CD4-positive, alpha-beta T cell (primary cell): ENCODE results near the gene HOMEZ. TPM values are rescaled to one million over a fixed set of nuclear protein-coding genes. Genes with fewer than 3 reads are reported as not detected.
A peak's percentile ranks its signal among the peaks of the same experiment; 100 is the strongest.

Experiments
- ATAC-seq: fragments of 200-7000 bp; cut with Tn5 transposase; one replicate; pipeline ENCODE4 v1.10.0; 2022; ENCODE audit warnings: mild to moderate bottlenecking; ENCODE audit not compliant: poor library complexity
- CTCF ChIA-PET: fragments of 350-600 bp; sonication (Branson Sonifier 250); formaldehyde crosslinking; loops from one replicate; lab custom pipeline; 2021; ENCODE audit warnings: antibody characterized with exemption, inconsistent platforms; lab: Charles Lee
- POLR2A ChIA-PET: fragments of 350-600 bp; sonication (Branson Sonifier 250); formaldehyde crosslinking; loops from one replicate; lab custom pipeline; 2021; ENCODE audit warnings: antibody characterized with exemption, inconsistent platforms; lab: Charles Lee
- DNase-seq, 14 experiments: peaks; one replicate each; pipeline ENCODE4 v3.0.0-alpha.2; 2013 to 2020; ENCODE audit warnings: mixed read lengths in 2 of 14
- H3K27ac ChIP-seq, 2 donors: one replicate each; pipeline versions ENCODE4 v1.5.1 to v1.7.0; 2013; ENCODE audit warnings: low read length in 2 of 2, low read depth in 1 of 2, mild to moderate bottlenecking in 1 of 2
- H3K27me3 ChIP-seq, 2 experiments: 1 replicate in 1 of 2; 2 replicates in 1 of 2; pipeline versions ENCODE4 v1.6.1 to v1.7.0; 2013; ENCODE audit warnings: low read length in 2 of 2, control low read depth in 1 of 2, mild to moderate bottlenecking in 1 of 2, moderate library complexity in 1 of 2; ENCODE audit not compliant: insufficient read depth in 2 of 2, control insufficient read depth in 1 of 2
- H3K36me3 ChIP-seq: one replicate; pipeline ENCODE4 v1.6.1; 2013; ENCODE audit warnings: low read length, control low read depth; ENCODE audit not compliant: insufficient read depth
- H3K4me1 ChIP-seq: one replicate; pipeline ENCODE4 v1.6.1; 2013; ENCODE audit warnings: low read length, control low read depth; ENCODE audit not compliant: insufficient read depth
- H3K4me3 ChIP-seq: one replicate; pipeline ENCODE4 v1.5.1; 2013; ENCODE audit warnings: mild to moderate bottlenecking, low read length, moderate library complexity
- H3K9me3 ChIP-seq, 2 experiments: 1 replicate in 1 of 2; 2 replicates in 1 of 2; pipeline versions ENCODE4 v1.6.1 to v1.7.0; 2013; ENCODE audit warnings: low read length in 2 of 2, mild to moderate bottlenecking in 2 of 2, control low read depth in 1 of 2, moderate library complexity in 1 of 2; ENCODE audit not compliant: control insufficient read depth in 1 of 2, insufficient read depth in 1 of 2
- H3K27ac Mint-ChIP-seq: one replicate; pipeline ENCODE4 v1.8.0; 2020; ENCODE audit warnings: mixed read lengths
- H3K27me3 Mint-ChIP-seq: one replicate; pipeline ENCODE4 v1.8.0; 2021; ENCODE audit warnings: mixed read lengths
- H3K36me3 Mint-ChIP-seq: one replicate; pipeline ENCODE4 v1.8.0; 2021; ENCODE audit warnings: low read depth, mixed read lengths
- H3K4me1 Mint-ChIP-seq: one replicate; pipeline ENCODE4 v1.8.0; 2021; ENCODE audit warnings: low read depth, mixed read lengths
- H3K4me3 Mint-ChIP-seq: one replicate; pipeline ENCODE4 v1.8.0; 2020; ENCODE audit warnings: mild to moderate bottlenecking, mixed read lengths
- H3K9me3 Mint-ChIP-seq: one replicate; pipeline ENCODE4 v1.8.0; 2020; ENCODE audit warnings: mixed read lengths
- intact Hi-C, 2 experiments: fragments of 100-400 bp; cut with DNase I in 1 of 2; cut with micrococcal nuclease in 1 of 2; formaldehyde crosslinking; loops; one replicate each; pipeline versions ENCODE4 v1.15.1 to v1.9.0; 2023 to 2025; cut with DNase I, micrococcal nuclease
- total RNA-seq, 174 experiments: library from RNA in 2 of 174; stranded (reverse) in 2 of 174; gene quantifications; one replicate each; pipeline ENCODE4 v1.2.3 and lab custom pipeline; 2021 to 2026
- TF ChIP-seq, protein P1 (sequence below): fragments of 200-600 bp; IDR thresholded peaks from one replicate; pipeline ENCODE4 v1.8.0; 2022; ENCODE audit warnings: antibody characterized with exemption, mild to moderate bottlenecking

The HOMEZ gene
- total RNA-seq, 2 experiments from 2014 or later: 2.0 to 2.8 TPM

DNA sequence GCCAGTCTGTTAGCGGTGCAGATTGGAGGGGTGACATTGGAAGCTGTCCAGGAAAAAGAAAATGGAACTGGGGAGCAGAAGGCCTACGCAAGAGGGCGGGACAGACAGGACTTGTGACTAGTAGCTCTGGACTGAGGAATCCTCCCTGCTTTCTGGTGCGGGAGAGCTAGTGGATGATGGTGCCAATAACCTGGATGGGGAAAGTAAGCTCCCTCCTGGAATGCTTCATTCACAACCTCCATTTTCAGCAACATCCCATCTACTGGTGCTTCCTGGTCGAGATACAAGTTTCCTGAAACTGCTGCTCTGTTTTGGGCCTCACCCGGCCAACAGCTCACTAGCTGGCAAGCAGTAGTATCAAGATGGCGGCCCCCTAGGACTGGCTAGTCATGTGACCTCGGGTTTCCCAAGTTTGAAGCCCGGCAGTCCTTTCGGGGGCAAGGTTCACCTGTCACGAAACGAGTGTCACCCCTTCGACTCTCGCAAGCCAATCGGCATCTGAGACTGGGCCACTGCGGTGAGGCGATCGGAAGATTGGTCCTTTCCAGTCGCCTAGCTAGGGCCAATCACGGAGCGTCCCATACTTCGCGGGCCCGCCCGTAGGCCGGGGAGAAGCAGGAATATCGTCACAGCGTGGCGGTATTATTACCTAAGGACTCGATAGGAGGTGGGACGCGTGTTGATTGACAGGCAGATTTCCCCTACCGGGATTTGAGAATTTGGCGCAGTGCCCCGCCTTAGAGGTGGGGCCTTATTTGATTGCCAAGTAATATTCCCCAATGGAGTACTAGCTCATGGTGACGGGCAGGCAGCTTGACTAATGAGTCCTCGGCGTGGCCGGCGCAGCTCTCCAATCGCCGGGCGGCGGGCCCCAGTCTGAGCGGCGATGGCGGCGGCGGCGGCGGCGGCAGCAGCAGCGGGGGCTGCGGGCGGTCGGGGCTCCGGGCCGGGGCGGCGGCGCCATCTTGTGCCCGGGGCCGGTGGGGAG is 34.9 kb upstream of the HOMEZ start, which contains the start of gene PABPN1:
PABPN1 (plus strand) TSS at position 874 of the 988 bp plus-strand sequence; CDS start at position 887, 13 bp downstream.
- peak; percentile 93 to 100 (median 96) for DNase-seq
- H3K9me3 ChIP-seq: no peaks in the 10 kb centered on the region
- peak; percentile 85 for ATAC-seq
- ChIA-PET POLR2A (interaction anchor here (0.6 to 7.0 kb wide), 40 partner anchors 17 to 1883 kb away, joined by 3 to 455 read pairs (median 4); partner anchors contain the start of genes ACIN1, AP1G2, BCL2L2 and C14orf119), CTCF (interaction anchor here (0.6 to 4.1 kb wide), 10 partner anchors 17 to 895 kb away, joined by 3 to 66 read pairs (median 4); partner anchors contain the start of genes C14orf119, HOMEZ, MDP1 and PPP1R3E)
- no peaks in the 10 kb centered on the region for H3K27me3 ChIP-seq
- TF ChIP-seq, protein P1, sequence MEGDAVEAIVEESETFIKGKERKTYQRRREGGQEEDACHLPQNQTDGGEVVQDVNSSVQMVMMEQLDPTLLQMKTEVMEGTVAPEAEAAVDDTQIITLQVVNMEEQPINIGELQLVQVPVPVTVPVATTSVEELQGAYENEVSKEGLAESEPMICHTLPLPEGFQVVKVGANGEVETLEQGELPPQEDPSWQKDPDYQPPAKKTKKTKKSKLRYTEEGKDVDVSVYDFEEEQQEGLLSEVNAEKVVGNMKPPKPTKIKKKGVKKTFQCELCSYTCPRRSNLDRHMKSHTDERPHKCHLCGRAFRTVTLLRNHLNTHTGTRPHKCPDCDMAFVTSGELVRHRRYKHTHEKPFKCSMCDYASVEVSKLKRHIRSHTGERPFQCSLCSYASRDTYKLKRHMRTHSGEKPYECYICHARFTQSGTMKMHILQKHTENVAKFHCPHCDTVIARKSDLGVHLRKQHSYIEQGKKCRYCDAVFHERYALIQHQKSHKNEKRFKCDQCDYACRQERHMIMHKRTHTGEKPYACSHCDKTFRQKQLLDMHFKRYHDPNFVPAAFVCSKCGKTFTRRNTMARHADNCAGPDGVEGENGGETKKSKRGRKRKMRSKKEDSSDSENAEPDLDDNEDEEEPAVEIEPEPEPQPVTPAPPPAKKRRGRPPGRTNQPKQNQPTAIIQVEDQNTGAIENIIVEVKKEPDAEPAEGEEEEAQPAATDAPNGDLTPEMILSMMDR: no peak
- H3K4me1 ChIP-seq: peaks cover 29% of the 10 kb centered on the region
- intact Hi-C loops: loop anchor here (1.0 to 10.0 kb wide), 9 partner anchors 19 to 396 kb away; partner anchors contain the start of genes HOMEZ (in 2 of the 2), PPP1R3E (in 2 of the 2), ACIN1 (in 1 of the 2) and C14orf119 (in 1 of the 2)
- Mint-ChIP-seq H3K4me3 (peak within 1 kb of the TSS; percentile 94), H3K4me1 (peaks cover 35% of the 10 kb centered on the region), H3K36me3 (peaks cover 46% of the 10 kb centered on the region), H3K27ac (peak within 1 kb of the TSS; percentile 92), H3K9me3 (no peaks in the 10 kb centered on the region), H3K27me3 (no peaks in the 10 kb centered on the region)
- H3K4me3 ChIP-seq: peak within 1 kb of the TSS; percentile 87
- H3K27ac ChIP-seq: peak within 1 kb of the TSS; percentile 92 to 96
- peaks cover 32% of the 10 kb centered on the region for H3K36me3 ChIP-seq

DNA sequence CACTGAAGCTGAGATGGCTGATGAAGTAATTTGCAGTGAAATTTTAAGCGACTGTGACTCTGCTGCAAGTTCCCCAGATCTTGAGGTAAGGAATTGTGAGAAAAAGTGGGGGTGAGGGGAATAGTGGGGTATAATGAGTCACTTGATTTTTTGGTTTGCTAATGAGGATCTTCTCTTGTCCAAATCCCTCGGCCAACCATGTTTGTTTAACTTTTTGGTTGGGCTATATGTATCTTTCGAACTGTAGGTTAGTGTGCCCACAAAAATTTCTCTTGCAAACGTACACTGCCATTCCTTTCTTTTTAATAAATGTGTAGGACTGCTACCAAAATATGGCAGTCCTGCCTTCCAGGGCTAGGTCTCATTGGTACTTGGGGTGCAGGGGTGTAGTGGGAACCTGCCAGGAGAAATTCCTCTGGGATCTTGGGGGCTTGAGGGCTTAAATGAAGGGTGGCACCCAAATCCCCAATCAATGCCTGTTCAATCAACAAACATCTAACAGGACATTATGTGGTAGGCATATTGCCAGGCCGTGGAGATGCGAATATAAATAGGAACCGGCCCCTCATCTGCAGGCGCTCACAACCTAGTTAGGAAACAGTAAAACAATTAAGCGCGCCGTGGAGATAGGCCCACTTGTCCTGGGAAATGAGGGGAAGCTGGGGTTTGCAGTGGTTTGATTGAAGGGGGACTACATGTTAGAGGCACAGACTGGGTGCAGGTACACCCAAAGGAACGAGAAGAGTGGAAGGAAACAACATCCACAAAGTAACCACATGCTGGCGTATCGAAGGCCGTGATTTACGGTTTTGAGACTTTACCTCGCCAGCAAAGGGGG is 34.0 kb upstream of the HOMEZ start:
- peak overlapping the region; percentile 52 for H3K4me3 ChIP-seq
- peak overlapping the region; percentile 92 for H3K27ac Mint-ChIP-seq
- DNase-seq (no peak), ATAC-seq (no peak)
- H3K4me1 ChIP-seq: peaks cover 29% of the 10 kb centered on the region
- TF ChIP-seq, protein P1: no peak
- POLR2A ChIA-PET: interaction anchor here (1.1 to 7.0 kb wide), 18 partner anchors 16 to 1882 kb away, joined by 3 to 455 read pairs (median 6); partner anchors contain the start of genes ACIN1, AP1G2, BCL2L2 and C14orf119
- peak overlapping the region; percentile 94 for H3K4me3 Mint-ChIP-seq
- H3K9me3 ChIP-seq: no peaks in the 10 kb centered on the region
- intact Hi-C loops: loop anchor here (1.0 to 10.0 kb wide), 8 partner anchors 18 to 395 kb away; partner anchors contain the start of genes HOMEZ (in 2 of the 2), ACIN1 (in 1 of the 2), C14orf119 (in 1 of the 2) and PPP1R3E (in 1 of the 2)
- no peaks in the 10 kb centered on the region for H3K27me3 ChIP-seq
- peak overlapping the region; percentile 92 to 96 for H3K27ac ChIP-seq
- peaks cover 23% of the 10 kb centered on the region for H3K36me3 ChIP-seq
- H3K4me1 Mint-ChIP-seq: peaks cover 35% of the 10 kb centered on the region
- H3K9me3 Mint-ChIP-seq: no peaks in the 10 kb centered on the region
- CTCF ChIA-PET: interaction anchor here (0.6 to 4.1 kb wide), 6 partner anchors 16 to 224 kb away, joined by 3 to 66 read pairs (median 5); partner anchors contain the start of genes C14orf119 and PPP1R3E
- H3K27me3 Mint-ChIP-seq: no peaks in the 10 kb centered on the region
- peaks cover 36% of the 10 kb centered on the region for H3K36me3 Mint-ChIP-seq
